ENCODE data around the gene CABCOCO1. TPM values are rescaled to one million over a fixed set of nuclear protein-coding genes. Genes with fewer than 3 reads are reported as not detected.
"Not testable (repeated sequence)": the region's sequence is repeated elsewhere in the genome, so short reads cannot be mapped to it uniquely, and the experiment has no call there.

The CABCOCO1 gene
- polyA plus RNA-seq, 2 donors, result 0.35 TPM; not detected in 1

- no peak overlapping the region for H3K4me3 ChIP-seq (ENCODE audit: low read depth in 1 of 2, low read length in 2 of 2)
- no peaks in the 10 kb centered on the region for H3K27me3 ChIP-seq (ENCODE audit: control insufficient read depth in 1 of 2, insufficient read depth in 2 of 2, low read length in 2 of 2)
- no peaks in the 10 kb centered on the region for H3K4me1 ChIP-seq (ENCODE audit: control insufficient read depth in 2 of 2, insufficient read depth in 2 of 2, low read length in 1 of 2)
- no peaks in the 10 kb centered on the region for H3K9me3 ChIP-seq (ENCODE audit: control insufficient read depth in 2 of 2, insufficient read depth in 1 of 2, low read depth in 1 of 2, low read length in 1 of 2)
- no peaks in the 10 kb centered on the region for H3K36me3 ChIP-seq (ENCODE audit: control insufficient read depth in 2 of 2, insufficient read depth in 2 of 2, low read length in 1 of 2)
- no peak overlapping the region for H3K27ac ChIP-seq (ENCODE audit: low read depth in 2 of 2, low read length in 1 of 2)
Observed at GRCh38 chr10:61669849-61670248, 7.1 kb downstream of the CABCOCO1 start.

- 82 to 86% methylated on average over 4 of the region's 4 CpGs for WGBS, 2 donors
- no peak overlapping the region for H3K4me3 ChIP-seq (ENCODE audit: low read depth in 1 of 2, low read length in 2 of 2)
- H3K27me3 ChIP-seq (ENCODE audit: control insufficient read depth in 1 of 2, insufficient read depth in 2 of 2, low read length in 2 of 2), result no peaks in the 10 kb centered on the region
- no peak overlapping the region for H3K27ac ChIP-seq (ENCODE audit: low read depth in 2 of 2, low read length in 1 of 2)
- no peaks in the 10 kb centered on the region for H3K36me3 ChIP-seq (ENCODE audit: control insufficient read depth in 2 of 2, insufficient read depth in 2 of 2, low read length in 1 of 2)
- no peaks in the 10 kb centered on the region for H3K4me1 ChIP-seq (ENCODE audit: control insufficient read depth in 2 of 2, insufficient read depth in 2 of 2, low read length in 1 of 2)
- H3K9me3 ChIP-seq (ENCODE audit: control insufficient read depth in 2 of 2, insufficient read depth in 1 of 2, low read depth in 1 of 2, low read length in 1 of 2), result no peaks in the 10 kb centered on the region
Observed at GRCh38 chr10:61673360-61673759, 10.6 kb downstream of the CABCOCO1 start.

- no peaks in the 10 kb centered on the region for H3K36me3 ChIP-seq (ENCODE audit: control insufficient read depth in 2 of 2, insufficient read depth in 2 of 2, low read length in 1 of 2)
- no peaks in the 10 kb centered on the region for H3K9me3 ChIP-seq (ENCODE audit: control insufficient read depth in 2 of 2, insufficient read depth in 1 of 2, low read depth in 1 of 2, low read length in 1 of 2)
- H3K4me3 ChIP-seq (ENCODE audit: low read depth in 1 of 2, low read length in 2 of 2), result no peak overlapping the region
- no peaks in the 10 kb centered on the region for H3K4me1 ChIP-seq (ENCODE audit: control insufficient read depth in 2 of 2, insufficient read depth in 2 of 2, low read length in 1 of 2)
- H3K27me3 ChIP-seq (ENCODE audit: control insufficient read depth in 1 of 2, insufficient read depth in 2 of 2, low read length in 2 of 2), result no peaks in the 10 kb centered on the region
- 80 to 82% methylated on average over 1 of the region's 1 CpG for WGBS, 2 donors
- H3K27ac ChIP-seq (ENCODE audit: low read depth in 2 of 2, low read length in 1 of 2), result no peak overlapping the region
Observed at GRCh38 chr10:61682323-61682722, 19.6 kb downstream of the CABCOCO1 start.

GRCh38 chr10:61683319-61683718 lies 20.6 kb downstream of the CABCOCO1 start:
- Histone ChIP-seq H3K4me1 (ENCODE audit: control insufficient read depth in 2 of 2, insufficient read depth in 2 of 2, low read length in 1 of 2) (no peaks in the 10 kb centered on the region), H3K27me3 (ENCODE audit: control insufficient read depth in 1 of 2, insufficient read depth in 2 of 2, low read length in 2 of 2) (no peaks in the 10 kb centered on the region), H3K9me3 (ENCODE audit: control insufficient read depth in 2 of 2, insufficient read depth in 1 of 2, low read depth in 1 of 2, low read length in 1 of 2) (no peaks in the 10 kb centered on the region)

GRCh38 chr10:61684894-61685507 lies 22.3 kb downstream of the CABCOCO1 start:
- H3K4me1 ChIP-seq (ENCODE audit: control insufficient read depth in 2 of 2, insufficient read depth in 2 of 2, low read length in 1 of 2), result no peaks in the 10 kb centered on the region
- no peaks in the 10 kb centered on the region for H3K27me3 ChIP-seq (ENCODE audit: control insufficient read depth in 1 of 2, insufficient read depth in 2 of 2, low read length in 2 of 2)
- WGBS, 2 donors, result 89% methylated on average over 3 of the region's 3 CpGs
- no peaks in the 10 kb centered on the region for H3K36me3 ChIP-seq (ENCODE audit: control insufficient read depth in 2 of 2, insufficient read depth in 2 of 2, low read length in 1 of 2)
- H3K9me3 ChIP-seq (ENCODE audit: control insufficient read depth in 2 of 2, insufficient read depth in 1 of 2, low read depth in 1 of 2, low read length in 1 of 2), result no peaks in the 10 kb centered on the region
- H3K4me3 ChIP-seq (ENCODE audit: low read depth in 1 of 2, low read length in 2 of 2), result no peak overlapping the region
- no peak overlapping the region for H3K27ac ChIP-seq (ENCODE audit: low read depth in 2 of 2, low read length in 1 of 2)

More at GRCh38 chr10:61683319-61683718, 20.6 kb downstream of the CABCOCO1 start:
- no peak overlapping the region for H3K4me3 ChIP-seq (ENCODE audit: low read depth in 1 of 2, low read length in 2 of 2)
- WGBS, 2 donors, result 95 to 97% methylated on average over 1 of the region's 1 CpG
- no peak overlapping the region for H3K27ac ChIP-seq (ENCODE audit: low read depth in 2 of 2, low read length in 1 of 2)
- H3K36me3 ChIP-seq (ENCODE audit: control insufficient read depth in 2 of 2, insufficient read depth in 2 of 2, low read length in 1 of 2), result no peaks in the 10 kb centered on the region

- H3K27ac ChIP-seq (ENCODE audit: low read depth in 2 of 2, low read length in 1 of 2), result no peak overlapping the region
- no peaks in the 10 kb centered on the region for H3K27me3 ChIP-seq (ENCODE audit: control insufficient read depth in 1 of 2, insufficient read depth in 2 of 2, low read length in 2 of 2)
- H3K36me3 ChIP-seq (ENCODE audit: control insufficient read depth in 2 of 2, insufficient read depth in 2 of 2, low read length in 1 of 2), result no peaks in the 10 kb centered on the region
- no peaks in the 10 kb centered on the region for H3K9me3 ChIP-seq (ENCODE audit: control insufficient read depth in 2 of 2, insufficient read depth in 1 of 2, low read depth in 1 of 2, low read length in 1 of 2)
- 89 to 92% methylated on average over 11 of the region's 11 CpGs for WGBS, 2 donors
- no peak overlapping the region for H3K4me3 ChIP-seq (ENCODE audit: low read depth in 1 of 2, low read length in 2 of 2)
- H3K4me1 ChIP-seq (ENCODE audit: control insufficient read depth in 2 of 2, insufficient read depth in 2 of 2, low read length in 1 of 2), result no peaks in the 10 kb centered on the region
Observed at GRCh38 chr10:61688551-61689308, 26.0 kb downstream of the CABCOCO1 start.

- WGBS, 2 donors, result 89 to 98% methylated on average over 2 of the region's 2 CpGs
- not testable (repeated sequence) for H3K27me3 ChIP-seq (ENCODE audit: control insufficient read depth in 1 of 2, insufficient read depth in 2 of 2, low read length in 2 of 2); H3K4me1 ChIP-seq (ENCODE audit: control insufficient read depth in 2 of 2, insufficient read depth in 2 of 2, low read length in 1 of 2)
Observed at GRCh38 chr10:61691667-61692066, 28.9 kb downstream of the CABCOCO1 start.

GRCh38 chr10:61692447-61693010 lies 29.8 kb downstream of the CABCOCO1 start:
- no peaks in the 10 kb centered on the region for H3K9me3 ChIP-seq (ENCODE audit: control insufficient read depth in 2 of 2, insufficient read depth in 1 of 2, low read depth in 1 of 2, low read length in 1 of 2)
- no peaks in the 10 kb centered on the region for H3K4me1 ChIP-seq (ENCODE audit: control insufficient read depth in 2 of 2, insufficient read depth in 2 of 2, low read length in 1 of 2)
- H3K27me3 ChIP-seq (ENCODE audit: control insufficient read depth in 1 of 2, insufficient read depth in 2 of 2, low read length in 2 of 2), result no peaks in the 10 kb centered on the region
- no peak overlapping the region for H3K4me3 ChIP-seq (ENCODE audit: low read depth in 1 of 2, low read length in 2 of 2)
- WGBS, 2 donors, result 85 to 92% methylated on average over 3 of the region's 3 CpGs
- H3K27ac ChIP-seq (ENCODE audit: low read depth in 2 of 2, low read length in 1 of 2), result no peak overlapping the region
- no peaks in the 10 kb centered on the region for H3K36me3 ChIP-seq (ENCODE audit: control insufficient read depth in 2 of 2, insufficient read depth in 2 of 2, low read length in 1 of 2)

More at GRCh38 chr10:61691667-61692066, 28.9 kb downstream of the CABCOCO1 start:
- H3K27ac ChIP-seq (ENCODE audit: low read depth in 2 of 2, low read length in 1 of 2); H3K36me3 ChIP-seq (ENCODE audit: control insufficient read depth in 2 of 2, insufficient read depth in 2 of 2, low read length in 1 of 2); H3K9me3 ChIP-seq (ENCODE audit: control insufficient read depth in 2 of 2, insufficient read depth in 1 of 2, low read depth in 1 of 2, low read length in 1 of 2); H3K4me3 ChIP-seq (ENCODE audit: low read depth in 1 of 2, low read length in 2 of 2): not testable (repeated sequence)

GRCh38 chr10:61698968-61699655 lies 36.4 kb downstream of the CABCOCO1 start:
- Histone ChIP-seq H3K27me3 (ENCODE audit: control insufficient read depth in 1 of 2, insufficient read depth in 2 of 2, low read length in 2 of 2) (no peaks in the 10 kb centered on the region), H3K9me3 (ENCODE audit: control insufficient read depth in 2 of 2, insufficient read depth in 1 of 2, low read depth in 1 of 2, low read length in 1 of 2) (no peaks in the 10 kb centered on the region), H3K4me1 (ENCODE audit: control insufficient read depth in 2 of 2, insufficient read depth in 2 of 2, low read length in 1 of 2) (no peaks in the 10 kb centered on the region), H3K4me3 (ENCODE audit: low read depth in 1 of 2, low read length in 2 of 2) (no peak overlapping the region), H3K36me3 (ENCODE audit: control insufficient read depth in 2 of 2, insufficient read depth in 2 of 2, low read length in 1 of 2) (no peaks in the 10 kb centered on the region), H3K27ac (ENCODE audit: low read depth in 2 of 2, low read length in 1 of 2) (no peak overlapping the region)
- WGBS, 2 donors, result 85 to 89% methylated on average over 4 of the region's 4 CpGs

Measured in esophagus (tissue), 2 donors.